WTC11 (cell line): ENCODE results near the gene LIN28B. TPM values are rescaled to one million over a fixed set of nuclear protein-coding genes. Genes with fewer than 3 reads are reported as not detected.

Source experiments
- ATAC-seq: fragments of 200-7000 bp; cut with Tn5 transposase; 2 replicates; pipeline ENCODE4 v1.10.0; 2021; ENCODE audit warnings: mild to moderate bottlenecking, moderate library complexity
- CTCF ChIA-PET: fragments of 300-600 bp; sonication (Branson Sonifier 250); formaldehyde crosslinking; loops from one replicate; lab custom pipeline; 2021; ENCODE audit warnings: antibody characterized with exemption; lab: Charles Lee
- POLR2A ChIA-PET: fragments of 350-600 bp; sonication (Branson Sonifier 250); formaldehyde crosslinking; loops from one replicate; lab custom pipeline; 2021; ENCODE audit warnings: antibody characterized with exemption; lab: Charles Lee
- DNase-seq: peaks from one replicate; pipeline ENCODE4 v3.0.0; 2021; ENCODE audit warnings: low spot score
- H3K27ac Mint-ChIP-seq: 2 replicates; pipeline ENCODE4 v1.8.0; 2021; ENCODE audit warnings: mixed read lengths
- H3K27me3 Mint-ChIP-seq: 2 replicates; pipeline ENCODE4 v1.8.0; 2021; ENCODE audit warnings: low read depth, mild to moderate bottlenecking, moderate library complexity, mixed read lengths
- H3K36me3 Mint-ChIP-seq: 2 replicates; pipeline ENCODE4 v1.8.0; 2021; ENCODE audit warnings: mixed read lengths
- H3K4me1 Mint-ChIP-seq: 2 replicates; pipeline ENCODE4 v1.8.0; 2022; ENCODE audit warnings: mixed read lengths
- H3K4me3 Mint-ChIP-seq: 2 replicates; pipeline ENCODE4 v1.8.0; 2021; ENCODE audit warnings: mild to moderate bottlenecking, moderate library complexity, mixed read lengths
- H3K9me3 Mint-ChIP-seq: 2 replicates; pipeline ENCODE4 v1.8.0; 2021; ENCODE audit warnings: mixed read lengths
- CBFB ChIP-seq: sonication (generic); formaldehyde crosslinking; IDR thresholded peaks from 2 replicates; pipeline ENCODE4 v1.8.1; 2022; ENCODE audit warnings: mild to moderate bottlenecking, low read depth, missing genetic modification reagents
- CREB1 ChIP-seq: sonication (generic); formaldehyde crosslinking; IDR thresholded peaks from 2 replicates; pipeline ENCODE4 v1.8.0; 2023; ENCODE audit warnings: mild to moderate bottlenecking, missing genetic modification reagents
- NFE2L1 ChIP-seq: sonication (generic); formaldehyde crosslinking; IDR thresholded peaks from 2 replicates; pipeline ENCODE4 v1.8.1; 2023; ENCODE audit warnings: missing genetic modification reagents
- NR3C1 ChIP-seq: sonication (generic); formaldehyde crosslinking; conservative IDR thresholded peaks from 2 replicates; pipeline ENCODE4 v1.8.1; 2023; ENCODE audit warnings: low read depth, mild to moderate bottlenecking, missing genetic modification reagents
- OVOL2 ChIP-seq: fragments of 250-450 bp; sonication (Bioruptor Pico); IDR thresholded peaks from 2 replicates; pipeline ENCODE4 v1.9.0; 2021; ENCODE audit warnings: mild to moderate bottlenecking, borderline replicate concordance
- PRRX2 ChIP-seq: fragments of 250-450 bp; sonication (Bioruptor Pico); IDR thresholded peaks from 2 replicates; pipeline ENCODE4 v1.8.0; 2021; ENCODE audit warnings: mild to moderate bottlenecking
- SMAD4 ChIP-seq: sonication (generic); formaldehyde crosslinking; IDR thresholded peaks from 2 replicates; pipeline ENCODE4 v1.8.0; 2022; ENCODE audit warnings: mild to moderate bottlenecking, missing genetic modification reagents
- SOX15 ChIP-seq: fragments of 250-450 bp; sonication (Bioruptor Pico); IDR thresholded peaks from 2 replicates; pipeline ENCODE4 v1.9.0; 2021; ENCODE audit warnings: mild to moderate bottlenecking
- ZBTB21 ChIP-seq: sonication (generic); formaldehyde crosslinking; IDR thresholded peaks from 2 replicates; pipeline ENCODE4 v1.8.1; 2023; ENCODE audit warnings: mild to moderate bottlenecking, missing genetic modification reagents, borderline replicate concordance
- ZNF232 ChIP-seq: sonication (generic); formaldehyde crosslinking; IDR thresholded peaks from 2 replicates; pipeline ENCODE4 v1.8.0; 2022; ENCODE audit warnings: mild to moderate bottlenecking, missing genetic modification reagents
- ZNF396 ChIP-seq: fragments of 250-450 bp; sonication (Bioruptor Pico); IDR thresholded peaks from 2 replicates; pipeline ENCODE4 v1.8.0; 2021; ENCODE audit warnings: mild to moderate bottlenecking, moderate library complexity, borderline replicate concordance
- ZNF423 ChIP-seq: fragments of 250-450 bp; sonication (Bioruptor Pico); IDR thresholded peaks from 2 replicates; pipeline ENCODE4 v2.1.2; 2022; ENCODE audit warnings: mild to moderate bottlenecking, moderate library complexity
- total RNA-seq: library from RNA; stranded (reverse); gene quantifications from 3 replicates; pipeline ENCODE4 v1.2.3, GENCODE V29; 2021
- TF ChIP-seq, protein P1 (sequence below): sonication (generic); formaldehyde crosslinking; IDR thresholded peaks from 2 replicates; pipeline ENCODE4 v1.8.1; 2023; ENCODE audit warnings: mild to moderate bottlenecking, missing genetic modification reagents
- TF ChIP-seq, protein P2 (sequence below): sonication (generic); formaldehyde crosslinking; IDR thresholded peaks from 2 replicates; pipeline ENCODE4 v1.8.0; 2022; ENCODE audit warnings: mild to moderate bottlenecking, missing genetic modification reagents
- TF ChIP-seq, protein P3 (sequence below): fragments of 250-450 bp; sonication (Bioruptor Pico); IDR thresholded peaks from 2 replicates; pipeline ENCODE4 v1.9.0; 2021; ENCODE audit warnings: moderate library complexity, mild to moderate bottlenecking, inconsistent platforms, borderline replicate concordance
- TF ChIP-seq, protein P4 (sequence below): sonication (generic); formaldehyde crosslinking; IDR thresholded peaks from 2 replicates; pipeline ENCODE4 v1.8.0; 2022; ENCODE audit warnings: mild to moderate bottlenecking, missing genetic modification reagents
- TF ChIP-seq, protein P5 (sequence below): sonication (generic); formaldehyde crosslinking; IDR thresholded peaks from 2 replicates; pipeline ENCODE4 v1.8.1; 2023; ENCODE audit warnings: mild to moderate bottlenecking, missing genetic modification reagents, moderate library complexity
- TF ChIP-seq, protein P6 (sequence below): sonication (generic); formaldehyde crosslinking; IDR thresholded peaks from 2 replicates; pipeline ENCODE4 v1.8.1; 2022; ENCODE audit warnings: mild to moderate bottlenecking, moderate library complexity, missing genetic modification reagents
- TF ChIP-seq, protein P7 (sequence below): sonication (generic); formaldehyde crosslinking; IDR thresholded peaks from 2 replicates; pipeline ENCODE4 v1.8.1; 2022; ENCODE audit warnings: low read depth, missing genetic modification reagents, borderline replicate concordance
- TF ChIP-seq, protein P8 (sequence below): sonication (generic); formaldehyde crosslinking; IDR thresholded peaks from 2 replicates; pipeline ENCODE4 v1.8.0; 2023; ENCODE audit warnings: missing genetic modification reagents, mild to moderate bottlenecking, borderline replicate concordance

LIN28B gene
- total RNA-seq, 1 experiment from 2014 or later = 73.4 TPM

DNA sequence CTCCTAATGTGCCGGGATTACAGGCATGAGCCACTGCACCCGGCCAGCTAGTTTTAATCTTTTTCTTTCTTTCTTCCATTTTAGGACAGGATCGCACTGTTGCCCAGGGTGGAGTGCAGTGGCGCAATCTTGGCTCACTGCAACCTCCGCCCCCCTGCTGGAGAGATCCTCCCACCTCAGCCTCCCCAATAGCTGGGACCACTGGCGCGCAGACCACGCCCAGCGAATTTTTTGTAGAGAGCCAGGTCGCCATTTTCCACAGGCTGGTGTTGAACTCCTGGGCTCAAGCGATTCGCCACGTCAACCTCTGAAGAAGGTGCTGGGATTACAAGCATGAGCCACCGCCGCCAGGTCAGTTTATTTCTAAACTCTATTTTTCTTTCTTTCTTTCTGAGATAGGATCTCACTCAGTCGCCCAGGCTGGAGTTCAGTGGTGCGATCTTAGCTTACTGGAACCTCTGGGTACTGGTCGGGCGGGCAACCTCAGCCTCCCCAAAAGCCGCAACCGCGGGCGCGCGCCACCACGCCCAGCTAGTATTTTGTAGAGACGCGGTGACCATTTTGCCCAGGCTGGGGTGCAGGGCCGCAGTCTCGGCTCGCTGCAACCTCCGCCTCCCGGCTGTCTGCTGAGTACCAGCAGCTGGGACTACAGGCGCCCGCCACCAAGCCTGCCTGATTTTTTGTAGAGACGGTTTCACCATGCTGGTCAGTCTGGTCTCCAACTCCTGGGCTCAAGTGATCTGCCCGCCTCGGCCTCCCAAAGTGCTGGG, 20.0 kb upstream of the LIN28B start (continued):
- TF ChIP-seq, protein P1, sequence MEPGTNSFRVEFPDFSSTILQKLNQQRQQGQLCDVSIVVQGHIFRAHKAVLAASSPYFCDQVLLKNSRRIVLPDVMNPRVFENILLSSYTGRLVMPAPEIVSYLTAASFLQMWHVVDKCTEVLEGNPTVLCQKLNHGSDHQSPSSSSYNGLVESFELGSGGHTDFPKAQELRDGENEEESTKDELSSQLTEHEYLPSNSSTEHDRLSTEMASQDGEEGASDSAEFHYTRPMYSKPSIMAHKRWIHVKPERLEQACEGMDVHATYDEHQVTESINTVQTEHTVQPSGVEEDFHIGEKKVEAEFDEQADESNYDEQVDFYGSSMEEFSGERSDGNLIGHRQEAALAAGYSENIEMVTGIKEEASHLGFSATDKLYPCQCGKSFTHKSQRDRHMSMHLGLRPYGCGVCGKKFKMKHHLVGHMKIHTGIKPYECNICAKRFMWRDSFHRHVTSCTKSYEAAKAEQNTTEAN = no peak
- TF ChIP-seq ZBTB21 (CRISPR knock-in tag) (no peak), NFE2L1 (CRISPR knock-in tag) (no peak), PRRX2 (CRISPR knock-in tag) (no peak), ZNF396 (CRISPR knock-in tag) (no peak), CBFB (no peak)
- TF ChIP-seq, protein P2, sequence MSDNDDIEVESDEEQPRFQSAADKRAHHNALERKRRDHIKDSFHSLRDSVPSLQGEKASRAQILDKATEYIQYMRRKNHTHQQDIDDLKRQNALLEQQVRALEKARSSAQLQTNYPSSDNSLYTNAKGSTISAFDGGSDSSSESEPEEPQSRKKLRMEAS (CRISPR knock-in tag) = no peak
- TF ChIP-seq, protein P3, sequence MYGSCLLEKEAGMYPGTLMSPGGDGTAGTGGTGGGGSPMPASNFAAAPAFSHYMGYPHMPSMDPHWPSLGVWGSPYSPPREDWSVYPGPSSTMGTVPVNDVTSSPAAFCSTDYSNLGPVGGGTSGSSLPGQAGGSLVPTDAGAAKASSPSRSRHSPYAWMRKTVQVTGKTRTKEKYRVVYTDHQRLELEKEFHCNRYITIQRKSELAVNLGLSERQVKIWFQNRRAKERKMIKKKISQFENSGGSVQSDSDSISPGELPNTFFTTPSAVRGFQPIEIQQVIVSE (CRISPR knock-in tag) = no peak

DNA sequence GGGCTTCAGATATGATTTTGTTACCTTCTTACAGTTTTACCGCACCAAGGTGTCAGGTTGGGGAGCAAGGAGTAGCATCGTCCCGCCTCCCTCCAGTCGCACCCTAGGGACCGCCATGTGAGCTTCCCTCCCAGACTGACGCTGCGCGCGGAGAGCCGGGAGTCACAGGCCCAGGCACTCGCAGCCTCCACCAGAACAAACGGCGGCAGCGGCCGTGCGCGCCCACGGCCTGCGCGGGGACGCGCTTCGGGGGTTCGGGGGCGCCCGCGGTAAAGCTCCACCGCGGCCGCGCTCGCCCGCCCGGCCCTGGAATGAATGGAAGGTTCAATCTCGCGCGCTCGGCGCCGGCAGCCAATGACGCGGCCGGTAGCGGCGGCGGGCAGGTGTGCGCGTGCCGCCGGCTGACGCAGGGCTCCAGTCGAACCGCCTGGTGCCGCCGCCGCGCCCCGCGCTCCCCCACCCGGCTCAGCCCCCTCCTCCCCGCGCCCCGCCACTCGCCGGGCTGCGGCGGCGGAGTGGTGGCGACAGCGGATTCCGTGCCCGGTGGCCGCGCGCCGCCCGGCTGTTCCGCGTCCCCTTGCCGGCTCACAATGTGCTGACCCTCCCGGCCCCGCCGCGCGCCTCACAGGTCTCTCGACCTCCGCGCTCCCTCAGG, 16.5 kb upstream of the LIN28B start:
- ATAC-seq (peak; percentile 79), DNase-seq (peak; percentile 86)
- peaks cover 31% of the 10 kb centered on the region for H3K4me1 Mint-ChIP-seq
- H3K27ac Mint-ChIP-seq = peak overlapping the region; percentile 88
- H3K9me3 Mint-ChIP-seq = no peaks in the 10 kb centered on the region
- peaks cover 11% of the 10 kb centered on the region for H3K36me3 Mint-ChIP-seq
- ChIA-PET CTCF (interaction anchor here (0.6 to 2.4 kb wide), 6 partner anchors 15 to 137 kb away, joined by 3 to 22 read pairs (median 3); partner anchors contain the start of gene HACE1), POLR2A (interaction anchor here (0.7 to 1.8 kb wide), 11 partner anchors 11 to 82 kb away, joined by 3 to 9 read pairs (median 3); partner anchors contain the start of gene LIN28B)
- H3K4me3 Mint-ChIP-seq = peak overlapping the region; percentile 78
- no peaks in the 10 kb centered on the region for H3K27me3 Mint-ChIP-seq
- no peak for TF ChIP-seq NR3C1 (CRISPR knock-in tag)
- TF ChIP-seq SMAD4 = no peak
- TF ChIP-seq, protein P3 (CRISPR knock-in tag) = no peak
- TF ChIP-seq, protein P4, sequence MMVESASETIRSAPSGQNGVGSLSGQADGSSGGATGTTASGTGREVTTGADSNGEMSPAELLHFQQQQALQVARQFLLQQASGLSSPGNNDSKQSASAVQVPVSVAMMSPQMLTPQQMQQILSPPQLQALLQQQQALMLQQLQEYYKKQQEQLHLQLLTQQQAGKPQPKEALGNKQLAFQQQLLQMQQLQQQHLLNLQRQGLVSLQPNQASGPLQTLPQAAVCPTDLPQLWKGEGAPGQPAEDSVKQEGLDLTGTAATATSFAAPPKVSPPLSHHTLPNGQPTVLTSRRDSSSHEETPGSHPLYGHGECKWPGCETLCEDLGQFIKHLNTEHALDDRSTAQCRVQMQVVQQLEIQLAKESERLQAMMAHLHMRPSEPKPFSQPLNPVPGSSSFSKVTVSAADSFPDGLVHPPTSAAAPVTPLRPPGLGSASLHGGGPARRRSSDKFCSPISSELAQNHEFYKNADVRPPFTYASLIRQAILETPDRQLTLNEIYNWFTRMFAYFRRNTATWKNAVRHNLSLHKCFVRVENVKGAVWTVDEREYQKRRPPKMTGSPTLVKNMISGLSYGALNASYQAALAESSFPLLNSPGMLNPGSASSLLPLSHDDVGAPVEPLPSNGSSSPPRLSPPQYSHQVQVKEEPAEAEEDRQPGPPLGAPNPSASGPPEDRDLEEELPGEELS (CRISPR knock-in tag) = peak; percentile 54; the same call in 1 of the 2 replicates
- TF ChIP-seq ZNF423 (CRISPR knock-in tag) = peak; percentile 84
- TF ChIP-seq, protein P5, sequence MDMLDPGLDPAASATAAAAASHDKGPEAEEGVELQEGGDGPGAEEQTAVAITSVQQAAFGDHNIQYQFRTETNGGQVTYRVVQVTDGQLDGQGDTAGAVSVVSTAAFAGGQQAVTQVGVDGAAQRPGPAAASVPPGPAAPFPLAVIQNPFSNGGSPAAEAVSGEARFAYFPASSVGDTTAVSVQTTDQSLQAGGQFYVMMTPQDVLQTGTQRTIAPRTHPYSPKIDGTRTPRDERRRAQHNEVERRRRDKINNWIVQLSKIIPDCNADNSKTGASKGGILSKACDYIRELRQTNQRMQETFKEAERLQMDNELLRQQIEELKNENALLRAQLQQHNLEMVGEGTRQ (CRISPR knock-in tag) = no peak
- no peak for TF ChIP-seq ZNF232 (CRISPR knock-in tag)
- TF ChIP-seq, protein P6, sequence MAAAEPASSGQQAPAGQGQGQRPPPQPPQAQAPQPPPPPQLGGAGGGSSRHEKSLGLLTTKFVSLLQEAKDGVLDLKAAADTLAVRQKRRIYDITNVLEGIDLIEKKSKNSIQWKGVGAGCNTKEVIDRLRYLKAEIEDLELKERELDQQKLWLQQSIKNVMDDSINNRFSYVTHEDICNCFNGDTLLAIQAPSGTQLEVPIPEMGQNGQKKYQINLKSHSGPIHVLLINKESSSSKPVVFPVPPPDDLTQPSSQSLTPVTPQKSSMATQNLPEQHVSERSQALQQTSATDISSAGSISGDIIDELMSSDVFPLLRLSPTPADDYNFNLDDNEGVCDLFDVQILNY (CRISPR knock-in tag) = peak; percentile 81
- no peak for TF ChIP-seq CREB1
- TF ChIP-seq OVOL2 (CRISPR knock-in tag) = no peak
- TF ChIP-seq, protein P7, sequence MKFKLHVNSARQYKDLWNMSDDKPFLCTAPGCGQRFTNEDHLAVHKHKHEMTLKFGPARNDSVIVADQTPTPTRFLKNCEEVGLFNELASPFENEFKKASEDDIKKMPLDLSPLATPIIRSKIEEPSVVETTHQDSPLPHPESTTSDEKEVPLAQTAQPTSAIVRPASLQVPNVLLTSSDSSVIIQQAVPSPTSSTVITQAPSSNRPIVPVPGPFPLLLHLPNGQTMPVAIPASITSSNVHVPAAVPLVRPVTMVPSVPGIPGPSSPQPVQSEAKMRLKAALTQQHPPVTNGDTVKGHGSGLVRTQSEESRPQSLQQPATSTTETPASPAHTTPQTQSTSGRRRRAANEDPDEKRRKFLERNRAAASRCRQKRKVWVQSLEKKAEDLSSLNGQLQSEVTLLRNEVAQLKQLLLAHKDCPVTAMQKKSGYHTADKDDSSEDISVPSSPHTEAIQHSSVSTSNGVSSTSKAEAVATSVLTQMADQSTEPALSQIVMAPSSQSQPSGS (CRISPR knock-in tag) = no peak
- TF ChIP-seq, protein P8, sequence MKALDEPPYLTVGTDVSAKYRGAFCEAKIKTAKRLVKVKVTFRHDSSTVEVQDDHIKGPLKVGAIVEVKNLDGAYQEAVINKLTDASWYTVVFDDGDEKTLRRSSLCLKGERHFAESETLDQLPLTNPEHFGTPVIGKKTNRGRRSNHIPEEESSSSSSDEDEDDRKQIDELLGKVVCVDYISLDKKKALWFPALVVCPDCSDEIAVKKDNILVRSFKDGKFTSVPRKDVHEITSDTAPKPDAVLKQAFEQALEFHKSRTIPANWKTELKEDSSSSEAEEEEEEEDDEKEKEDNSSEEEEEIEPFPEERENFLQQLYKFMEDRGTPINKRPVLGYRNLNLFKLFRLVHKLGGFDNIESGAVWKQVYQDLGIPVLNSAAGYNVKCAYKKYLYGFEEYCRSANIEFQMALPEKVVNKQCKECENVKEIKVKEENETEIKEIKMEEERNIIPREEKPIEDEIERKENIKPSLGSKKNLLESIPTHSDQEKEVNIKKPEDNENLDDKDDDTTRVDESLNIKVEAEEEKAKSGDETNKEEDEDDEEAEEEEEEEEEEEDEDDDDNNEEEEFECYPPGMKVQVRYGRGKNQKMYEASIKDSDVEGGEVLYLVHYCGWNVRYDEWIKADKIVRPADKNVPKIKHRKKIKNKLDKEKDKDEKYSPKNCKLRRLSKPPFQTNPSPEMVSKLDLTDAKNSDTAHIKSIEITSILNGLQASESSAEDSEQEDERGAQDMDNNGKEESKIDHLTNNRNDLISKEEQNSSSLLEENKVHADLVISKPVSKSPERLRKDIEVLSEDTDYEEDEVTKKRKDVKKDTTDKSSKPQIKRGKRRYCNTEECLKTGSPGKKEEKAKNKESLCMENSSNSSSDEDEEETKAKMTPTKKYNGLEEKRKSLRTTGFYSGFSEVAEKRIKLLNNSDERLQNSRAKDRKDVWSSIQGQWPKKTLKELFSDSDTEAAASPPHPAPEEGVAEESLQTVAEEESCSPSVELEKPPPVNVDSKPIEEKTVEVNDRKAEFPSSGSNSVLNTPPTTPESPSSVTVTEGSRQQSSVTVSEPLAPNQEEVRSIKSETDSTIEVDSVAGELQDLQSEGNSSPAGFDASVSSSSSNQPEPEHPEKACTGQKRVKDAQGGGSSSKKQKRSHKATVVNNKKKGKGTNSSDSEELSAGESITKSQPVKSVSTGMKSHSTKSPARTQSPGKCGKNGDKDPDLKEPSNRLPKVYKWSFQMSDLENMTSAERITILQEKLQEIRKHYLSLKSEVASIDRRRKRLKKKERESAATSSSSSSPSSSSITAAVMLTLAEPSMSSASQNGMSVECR (CRISPR knock-in tag) = no peak
- no peak for TF ChIP-seq SOX15 (CRISPR knock-in tag)
